Caco-2 (cell line): ENCODE data around the gene CDHR1. TPM values are rescaled to one million over a fixed set of nuclear protein-coding genes. Genes with fewer than 3 reads are reported as not detected.

ENCODE experiments used
- BruUV-seq: library from RNA; stranded (reverse); fragments of 400-500 nt; replicated peaks from 2 replicates; lab custom pipeline; 2021; lab: Mats Ljungman, UMichigan
- CTCF ChIA-PET: fragments of 300-600 bp; sonication (Branson Sonifier 250); formaldehyde crosslinking; loops from one replicate; lab custom pipeline; 2022; ENCODE audit warnings: antibody characterized with exemption; lab: Charles Lee
- POLR2A ChIA-PET: fragments of 300-600 bp; sonication (Branson Sonifier 250); formaldehyde crosslinking; loops from one replicate; lab custom pipeline; 2022; ENCODE audit warnings: antibody characterized with exemption; lab: Charles Lee
- DNase-seq, 2 experiments: peaks; one replicate each; pipeline versions ENCODE4 v3.0.0 to v3.0.0-alpha.2; 2020 to 2022
- H3K27me3 ChIP-seq: replicated peaks from 2 replicates; pipeline ENCODE4 v1.6.0; 2011; ENCODE audit warnings: low read length; ENCODE audit not compliant: control insufficient read depth, insufficient read depth
- H3K36me3 ChIP-seq: 2 replicates; pipeline ENCODE4 v1.5.1; 2011; ENCODE audit warnings: low read length; ENCODE audit not compliant: control insufficient read depth, insufficient read depth
- H3K4me1 ChIP-seq: fragments of 250-450 bp; sonication (Bioruptor Pico); 2 replicates; pipeline ENCODE4 v1.5.1; 2020; ENCODE audit warnings: mild to moderate bottlenecking
- H3K4me3 ChIP-seq: 2 replicates; pipeline ENCODE4 v1.5.1; 2011; ENCODE audit warnings: low read depth, mild to moderate bottlenecking, control low read depth, low read length
- H3K9me3 ChIP-seq: fragments of 250-450 bp; sonication (Bioruptor Pico); 2 replicates; pipeline ENCODE4 v1.5.1; 2020; ENCODE audit warnings: mild to moderate bottlenecking, moderate library complexity
- H3K27ac Mint-ChIP-seq: one replicate; pipeline ENCODE4 v1.8.0; 2022; ENCODE audit warnings: mixed read lengths; ENCODE audit not compliant: unreplicated experiment
- H3K27me3 Mint-ChIP-seq: one replicate; pipeline ENCODE4 v1.8.0; 2022; ENCODE audit warnings: mixed read lengths; ENCODE audit not compliant: insufficient read depth, unreplicated experiment
- H3K36me3 Mint-ChIP-seq: one replicate; pipeline ENCODE4 v1.8.0; 2022; ENCODE audit warnings: mild to moderate bottlenecking, mixed read lengths; ENCODE audit not compliant: insufficient read depth, unreplicated experiment
- H3K4me1 Mint-ChIP-seq: one replicate; pipeline ENCODE4 v1.8.0; 2022; ENCODE audit warnings: low read depth, mixed read lengths; ENCODE audit not compliant: unreplicated experiment
- H3K4me3 Mint-ChIP-seq: one replicate; pipeline ENCODE4 v1.8.0; 2022; ENCODE audit warnings: mild to moderate bottlenecking, moderate library complexity, mixed read lengths; ENCODE audit not compliant: unreplicated experiment
- H3K9me3 Mint-ChIP-seq: one replicate; pipeline ENCODE4 v1.8.0; 2022; ENCODE audit warnings: mixed read lengths; ENCODE audit not compliant: unreplicated experiment
- CTCF ChIP-seq, 2 experiments: fragments of 200-600 bp in 1 of 2; IDR thresholded peaks; 1 replicate in 1 of 2; 2 replicates in 1 of 2; pipeline versions ENCODE4 v1.5.1 to v1.8.0; 2011 to 2022; ENCODE audit warnings: antibody characterized with exemption in 1 of 2, control low read depth in 1 of 2, inconsistent platforms in 1 of 2, low read depth in 1 of 2, low read length in 1 of 2, mild to moderate bottlenecking in 1 of 2, moderate library complexity in 1 of 2; ENCODE audit not compliant: insufficient read depth in 1 of 2, severe bottlenecking in 1 of 2, unreplicated experiment in 1 of 2
- intact Hi-C: fragments of 100-400 bp; cut with micrococcal nuclease; formaldehyde crosslinking; loops from one replicate; pipeline ENCODE4 v1.10.0; 2022; ENCODE audit not compliant: unreplicated experiment
- total RNA-seq: library from RNA; stranded (reverse); gene quantifications from 2 replicates; pipeline ENCODE4 v1.2.3, GENCODE V29; 2022

The CDHR1 gene
- total RNA-seq, 1 experiment from 2014 or later, result not detected

GRCh38 chr10:84198206-84198915 is 4.0 kb downstream of the CDHR1 start:
- TF ChIP-seq CTCF (IDR thresholded peaks at IDR 0.05; ENCODE audit: insufficient read depth in 1 of 2, low read depth in 1 of 2, low read length in 1 of 2, severe bottlenecking in 1 of 2, unreplicated experiment in 1 of 2), result no peak
- Histone ChIP-seq H3K9me3 (no peaks in the 10 kb centered on the region), H3K36me3 (no peaks in the 10 kb centered on the region), H3K27me3 (peaks cover 7% of the 10 kb centered on the region), H3K4me3 (no peak overlapping the region), H3K4me1 (no peaks in the 10 kb centered on the region)
- Mint-ChIP-seq H3K4me3 (no peak overlapping the region), H3K27ac (no peak overlapping the region), H3K4me1 (no peaks in the 10 kb centered on the region), H3K9me3 (no peaks in the 10 kb centered on the region), H3K27me3 (peaks cover 31% of the 10 kb centered on the region), H3K36me3 (no peaks in the 10 kb centered on the region)
- peak in 1 of 2 experiments; percentile 18 for DNase-seq
- BruUV-seq, result no TSS peak
- POLR2A ChIA-PET, result no interaction called here
- intact Hi-C loops, result no loop called here
- CTCF ChIA-PET, result no interaction called here

- Histone ChIP-seq H3K4me1 (no peaks in the 10 kb centered on the region), H3K4me3 (no peak overlapping the region), H3K27me3 (peaks cover 3% of the 10 kb centered on the region), H3K9me3 (no peaks in the 10 kb centered on the region), H3K36me3 (no peaks in the 10 kb centered on the region)
- Mint-ChIP-seq H3K4me3 (no peak overlapping the region), H3K9me3 (no peaks in the 10 kb centered on the region), H3K27me3 (peaks cover 31% of the 10 kb centered on the region), H3K27ac (no peak overlapping the region), H3K4me1 (no peaks in the 10 kb centered on the region), H3K36me3 (no peaks in the 10 kb centered on the region)
- BruUV-seq, result no TSS peak
- TF ChIP-seq CTCF (IDR thresholded peaks at IDR 0.05; ENCODE audit: insufficient read depth in 1 of 2, low read depth in 1 of 2, low read length in 1 of 2, severe bottlenecking in 1 of 2, unreplicated experiment in 1 of 2), result no peak
- DNase-seq, result peak in 1 of 2 experiments; percentile 17
- CTCF ChIA-PET, result no interaction called here
- intact Hi-C loops, result no loop called here
- POLR2A ChIA-PET, result no interaction called here
These were observed 6.4 kb downstream of the CDHR1 start for GRCh38 chr10:84200537-84201243.

- no TSS peak for BruUV-seq
- ChIA-PET CTCF (no interaction called here), POLR2A (no interaction called here)
- TF ChIP-seq CTCF (IDR thresholded peaks at IDR 0.05; ENCODE audit: insufficient read depth in 1 of 2, low read depth in 1 of 2, low read length in 1 of 2, severe bottlenecking in 1 of 2, unreplicated experiment in 1 of 2), result peak in 1 of 2 experiments; percentile 15
- H3K4me1 ChIP-seq, result no peaks in the 10 kb centered on the region
- intact Hi-C loops, result no loop called here
- Mint-ChIP-seq H3K36me3 (no peaks in the 10 kb centered on the region), H3K9me3 (no peaks in the 10 kb centered on the region), H3K27ac (no peak overlapping the region), H3K4me3 (no peak overlapping the region), H3K27me3 (peaks cover 32% of the 10 kb centered on the region), H3K4me1 (no peaks in the 10 kb centered on the region)
- peaks cover 1% of the 10 kb centered on the region for H3K27me3 ChIP-seq
- no peaks in the 10 kb centered on the region for H3K9me3 ChIP-seq
- no peak overlapping the region for H3K4me3 ChIP-seq
- DNase-seq, result peak in 1 of 2 experiments; percentile 19
- no peaks in the 10 kb centered on the region for H3K36me3 ChIP-seq
These were observed 6.9 kb downstream of the CDHR1 start for GRCh38 chr10:84201244-84201606.
